Activated CD8-positive, alpha-beta memory T cell treated with anti-CD3 and anti-CD28 coated beads for 36 hours (primary cell): Measurements from ENCODE around the gene UTY. TPM values are rescaled to one million over a fixed set of nuclear protein-coding genes. Genes with fewer than 3 reads are reported as not detected.

Experiments
- CTCF ChIA-PET: fragments of 350-600 bp; sonication (Branson Sonifier 250); formaldehyde crosslinking; loops from one replicate; lab custom pipeline; 2021; ENCODE audit warnings: antibody characterized with exemption; lab: Charles Lee
- POLR2A ChIA-PET: fragments of 350-600 bp; sonication (Branson Sonifier 250); formaldehyde crosslinking; loops from one replicate; lab custom pipeline; 2021; ENCODE audit warnings: antibody characterized with exemption; lab: Charles Lee
- total RNA-seq, 2 experiments: library from RNA; stranded (reverse); gene quantifications; one replicate each; pipeline ENCODE4 v1.2.3, GENCODE V29; 2021

UTY gene
- total RNA-seq, 2 experiments from 2014 or later = 12.4 to 14.5 TPM

- ChIA-PET CTCF (no interaction called here), POLR2A (no interaction called here)
These were observed 274.6 kb downstream of the UTY start for GRCh38 chrY:13205214-13205613.

Other genes with a start within 250 kb of the UTY start
- gene TMSB4Y, start 223.9 kb upstream of the UTY start, total RNA-seq = 1 to 10 TPM; 1.2 to 1.4 TPM